Right lobe of liver (tissue), 6 donors: ENCODE measurements around the gene PPFIA3. TPM values are rescaled to one million over a fixed set of nuclear protein-coding genes. Genes with fewer than 3 reads are reported as not detected.
A peak's percentile ranks its signal among the peaks of the same experiment; 100 is the strongest.

Source experiments
- ATAC-seq, 4 donors: fragments of 200-7000 bp; cut with Tn5 transposase; one replicate each; pipeline ENCODE4 v1.9.1; 2020; ENCODE audit warnings: mild to moderate bottlenecking in 4 of 4, moderate library complexity in 4 of 4
- DNase-seq, 3 donors: peaks; one replicate each; pipeline ENCODE4 v3.0.0-alpha.2; 2020
- H3K27ac ChIP-seq, 3 donors: fragments of 200-600 bp; one replicate each; pipeline ENCODE4 v1.8.0; 2022
- H3K27me3 ChIP-seq, 2 donors: fragments of 200-600 bp; one replicate each; pipeline ENCODE4 v1.8.0; 2022
- H3K36me3 ChIP-seq, 4 donors: fragments of 200-600 bp; sonication (generic) in 1 of 4; one replicate each; pipeline versions ENCODE4 v1.5.1 to v1.8.0; 2017 to 2022; ENCODE audit warnings: control low read depth in 1 of 4
- H3K4me1 ChIP-seq, 4 donors: fragments of 200-600 bp; sonication (generic) in 1 of 4; one replicate each; pipeline versions ENCODE4 v1.5.1 to v1.8.0; 2017 to 2022; ENCODE audit warnings: control low read depth in 1 of 4
- H3K4me3 ChIP-seq, 3 donors: fragments of 200-600 bp; one replicate each; pipeline ENCODE4 v1.8.0; 2022
- H3K9me3 ChIP-seq, 4 donors: fragments of 200-600 bp; sonication (generic) in 1 of 4; one replicate each; pipeline versions ENCODE4 v1.5.1 to v1.8.0; 2017 to 2022; ENCODE audit warnings: control low read depth in 1 of 4
- CTCF ChIP-seq, 4 donors: fragments of 200-600 bp in 3 of 4; fragments of 450-650 bp in 1 of 4; IDR thresholded peaks; one replicate each; pipeline versions ENCODE4 v1.5.1 to v1.8.0; 2016 to 2022; ENCODE audit warnings: antibody characterized with exemption in 4 of 4, mild to moderate bottlenecking in 2 of 4
- POLR2A ChIP-seq: fragments of 450-650 bp; IDR thresholded peaks from one replicate; pipeline ENCODE4 v1.6.1; 2017; ENCODE audit warnings: antibody characterized with exemption, mild to moderate bottlenecking
- WGBS: methylation state at CpG from one replicate; pipeline ENCODE4 v1.1.6; 2018; ENCODE audit warnings: low coverage, low lambda C conversion rate; ENCODE audit not compliant: insufficient coverage; ENCODE audit errors: missing lambda C conversion rate; 5-methylcytosine and 5-hydroxymethylcytosine counted together
- intact Hi-C, 2 donors: fragments of 100-400 bp; cut with DNase I; formaldehyde crosslinking; loops; one replicate each; pipeline versions ENCODE4 v1.11.2 to v1.14.1; 2022
- total RNA-seq, 6 experiments: library from RNA; depleted of rRNA in 2 of 6; stranded (reverse); fragments of >200 nt in 2 of 6; fragmentation: NEBNext Ultra II Directional in 3 of 6; extraction: Animal tissue kit (Norgen Biotek cat#: 25700) in 3 of 6; gene quantifications; one replicate each; pipeline versions ENCODE4 v1.1.0 to v1.2.4, GENCODE V29; 2016 to 2023
- donor health status: DM: no; HTN: yes; CAD: no.
- donor health status: DM: no; HTN: no; CAD: no.
- donor health status: DM: no; HTN: no; CAD: no.
- donor health status: DM: no; HTN: yes; CAD: no.
- donor health status: DM: no; HTN: yes; CAD: no.

The PPFIA3 gene
- total RNA-seq, 6 experiments from 2014 or later, result 1.8 to 6.6 (median 3.1) TPM

DNA sequence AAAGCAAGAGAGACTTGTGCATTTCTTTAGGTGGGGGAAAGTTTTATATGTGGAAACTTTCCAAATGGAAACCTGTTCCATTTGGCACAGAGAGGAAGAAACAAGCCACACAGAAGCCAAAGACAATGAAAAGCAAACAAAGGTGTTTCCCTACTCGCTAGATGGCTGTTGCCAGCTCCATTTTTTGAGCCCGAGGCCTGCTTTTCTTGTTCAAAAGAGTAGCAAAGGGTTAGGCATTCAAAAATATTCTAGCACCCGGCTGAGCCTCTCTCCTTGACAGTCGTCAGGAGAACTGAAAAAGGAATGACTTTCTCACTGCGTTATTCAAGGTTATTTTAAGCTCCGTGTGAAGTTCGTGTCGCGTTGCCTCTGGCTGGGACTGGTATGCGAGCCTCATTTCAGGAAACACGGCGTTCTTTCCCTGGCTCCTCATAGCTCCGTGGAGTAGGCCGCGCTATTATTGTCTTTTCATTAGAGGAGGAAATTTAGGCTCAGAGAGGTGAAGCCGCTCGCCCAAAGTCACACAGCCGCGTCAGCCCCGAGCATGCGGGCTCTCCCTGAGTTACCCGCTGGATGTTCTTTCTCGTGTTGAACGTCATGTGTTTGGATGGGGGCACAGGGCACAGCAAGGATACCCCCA lies 45.9 kb downstream of the PPFIA3 start:
- Histone ChIP-seq H3K4me3 (no peak overlapping the region), H3K27me3 (no peaks in the 10 kb centered on the region), H3K4me1 (peaks cover 0 to 1% (median 0%) of the 10 kb centered on the region in 4 donors), H3K36me3 (no peaks in the 10 kb centered on the region), H3K27ac (no peak overlapping the region), H3K9me3 (no peaks in the 10 kb centered on the region)
- no peak for DNase-seq
- TF ChIP-seq CTCF (IDR thresholded peaks at IDR 0.05), result no peak
- TF ChIP-seq POLR2A, result no peak
- WGBS, result 61% methylated on average over 13 of the region's 24 CpGs
- ATAC-seq, result no peak
- intact Hi-C loops, result no loop called here

DNA sequence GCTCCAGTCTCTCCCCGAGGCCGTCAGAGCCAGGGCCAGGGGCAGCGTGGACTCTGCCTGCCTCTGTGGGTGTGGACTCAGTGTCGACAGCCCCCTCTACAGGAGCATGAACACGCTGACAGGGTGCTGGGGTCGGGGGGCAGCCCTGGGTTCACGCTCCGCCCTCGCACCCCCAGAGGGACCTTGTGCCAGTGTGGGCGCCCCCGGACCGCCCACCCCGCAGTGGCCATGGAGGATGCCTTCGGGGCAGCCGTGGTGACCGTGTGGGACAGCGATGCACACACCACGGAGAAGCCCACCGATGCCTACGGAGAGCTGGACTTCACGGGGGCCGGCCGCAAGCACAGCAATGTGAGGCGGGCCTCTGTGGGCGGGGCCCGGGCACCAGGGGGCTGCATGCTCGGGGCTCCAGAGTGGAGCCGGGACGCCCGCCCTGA lies 46.5 kb downstream of the PPFIA3 start:
- WGBS, result 72% methylated on average over 2 of the region's 30 CpGs
- TF ChIP-seq POLR2A, result no peak
- TF ChIP-seq CTCF (IDR thresholded peaks at IDR 0.05), result no peak
- DNase-seq (no peak), ATAC-seq (peak in 1 of 4 donors; percentile 41)
- H3K9me3 ChIP-seq, result no peaks in the 10 kb centered on the region
- intact Hi-C loops, result no loop called here
- no peak overlapping the region for H3K4me3 ChIP-seq
- H3K4me1 ChIP-seq, result peaks cover 0 to 8% (median 0%) of the 10 kb centered on the region in 4 donors
- no peaks in the 10 kb centered on the region for H3K36me3 ChIP-seq
- no peak overlapping the region for H3K27ac ChIP-seq
- no peaks in the 10 kb centered on the region for H3K27me3 ChIP-seq

DNA sequence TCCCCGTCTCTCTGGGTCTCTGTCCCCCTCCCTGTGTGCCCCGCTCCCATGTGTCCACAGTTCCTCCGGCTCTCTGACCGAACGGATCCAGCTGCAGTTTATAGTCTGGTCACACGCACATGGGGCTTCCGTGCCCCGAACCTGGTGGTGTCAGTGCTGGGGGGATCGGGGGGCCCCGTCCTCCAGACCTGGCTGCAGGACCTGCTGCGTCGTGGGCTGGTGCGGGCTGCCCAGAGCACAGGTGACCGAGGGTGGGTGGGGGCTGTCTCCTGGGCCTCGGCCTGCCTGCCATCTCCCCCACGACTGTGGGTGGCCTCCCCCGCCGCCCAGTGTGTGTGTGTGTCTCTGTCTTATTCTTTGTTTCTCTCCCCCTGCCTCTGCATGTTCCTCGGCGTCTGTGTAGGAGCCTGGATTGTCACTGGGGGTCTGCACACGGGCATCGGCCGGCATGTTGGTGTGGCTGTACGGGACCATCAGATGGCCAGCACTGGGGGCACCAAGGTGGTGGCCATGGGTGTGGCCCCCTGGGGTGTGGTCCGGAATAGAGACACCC lies 48.6 kb downstream of the PPFIA3 start:
- H3K4me3 ChIP-seq, result no peak overlapping the region
- WGBS, result 90% methylated on average over 12 of the region's 25 CpGs
- ATAC-seq (peak in 1 of 4 donors; percentile 25), DNase-seq (no peak)
- no peaks in the 10 kb centered on the region for H3K36me3 ChIP-seq
- H3K9me3 ChIP-seq, result no peaks in the 10 kb centered on the region
- no peak for TF ChIP-seq CTCF (IDR thresholded peaks at IDR 0.05)
- no peak for TF ChIP-seq POLR2A
- H3K4me1 ChIP-seq, result peaks cover 0 to 8% (median 0%) of the 10 kb centered on the region in 4 donors
- intact Hi-C loops, result no loop called here
- H3K27me3 ChIP-seq, result no peaks in the 10 kb centered on the region
- no peak overlapping the region for H3K27ac ChIP-seq

GRCh38 chr19:49168421-49168820 lies 49.1 kb downstream of the PPFIA3 start:
- no peak for ATAC-seq
- WGBS, result 91% methylated on average over 4 of the region's 23 CpGs
- H3K9me3 ChIP-seq, result no peaks in the 10 kb centered on the region

More at GRCh38 chr19:49168421-49168820, 49.1 kb downstream of the PPFIA3 start:
- no peaks in the 10 kb centered on the region for H3K36me3 ChIP-seq
- no peak for TF ChIP-seq CTCF (IDR thresholded peaks at IDR 0.05)
- TF ChIP-seq POLR2A, result no peak
- intact Hi-C loops, result no loop called here
- no peak for DNase-seq
- H3K4me1 ChIP-seq, result peaks cover 0 to 8% (median 0%) of the 10 kb centered on the region in 4 donors
- no peak overlapping the region for H3K27ac ChIP-seq
- no peak overlapping the region for H3K4me3 ChIP-seq
- no peaks in the 10 kb centered on the region for H3K27me3 ChIP-seq
